PC-3 (cell line): ENCODE data around the gene NLGN3. TPM values are rescaled to one million over a fixed set of nuclear protein-coding genes. Genes with fewer than 3 reads are reported as not detected.

Experiments used
- ATAC-seq: fragments of 200-7000 bp; cut with Tn5 transposase; 2 replicates; pipeline ENCODE4 v1.9.1; 2020; ENCODE audit warnings: mild to moderate bottlenecking, moderate library complexity
- BruUV-seq: library from RNA; stranded (reverse); fragments of 400-500 nt; replicated peaks from 2 replicates; lab custom pipeline; 2021; lab: Mats Ljungman, UMichigan
- CTCF ChIA-PET: fragments of 300-600 bp; sonication (Branson Sonifier 250); formaldehyde crosslinking; loops from one replicate; lab custom pipeline; 2022; ENCODE audit warnings: antibody characterized with exemption; lab: Charles Lee
- POLR2A ChIA-PET: fragments of 300-600 bp; sonication (Branson Sonifier 250); formaldehyde crosslinking; loops from one replicate; lab custom pipeline; 2022; ENCODE audit warnings: antibody characterized with exemption; ENCODE audit not compliant: unreplicated experiment; lab: Charles Lee
- DNase-seq: peaks from one replicate; pipeline ENCODE4 v3.0.0-alpha.2; 2015
- H2AFZ ChIP-seq: fragments of 300-600 bp; sonication (generic); 2 replicates; pipeline ENCODE4 v1.6.0; 2016; ENCODE audit warnings: antibody characterized with exemption, low read length
- H3F3A ChIP-seq: fragments of 300-600 bp; sonication (generic); one replicate; pipeline ENCODE4 v1.6.0; 2017; ENCODE audit warnings: antibody characterized with exemption, low read length, control low read depth, mild to moderate bottlenecking; ENCODE audit not compliant: unreplicated experiment
- H3K27ac ChIP-seq: fragments of 300-600 bp; sonication (generic); 2 replicates; pipeline ENCODE4 v1.5.1; 2016; ENCODE audit warnings: mild to moderate bottlenecking, low read length
- H3K27me3 ChIP-seq: fragments of 300-600 bp; sonication (generic); 2 replicates; pipeline ENCODE4 v1.6.1; 2016; ENCODE audit warnings: low read length, mixed read lengths
- H3K36me3 ChIP-seq: fragments of 300-600 bp; sonication (generic); 2 replicates; pipeline ENCODE4 v1.6.1; 2016; ENCODE audit warnings: low read depth, mixed run types, low read length, mixed read lengths
- H3K4me1 ChIP-seq: fragments of 300-600 bp; sonication (generic); 2 replicates; pipeline ENCODE4 v1.5.1; 2016; ENCODE audit warnings: low read length; ENCODE audit not compliant: insufficient read depth
- H3K4me2 ChIP-seq: fragments of 300-600 bp; sonication (generic); 2 replicates; pipeline ENCODE4 v1.6.0; 2016; ENCODE audit warnings: low read length
- H3K4me3 ChIP-seq: fragments of 300-600 bp; sonication (generic); 2 replicates; pipeline ENCODE4 v1.5.1; 2016; ENCODE audit warnings: mild to moderate bottlenecking, low read length, mixed read lengths
- H3K79me2 ChIP-seq: fragments of 300-600 bp; sonication (generic); 2 replicates; pipeline ENCODE4 v1.6.1; 2017; ENCODE audit warnings: low read length, mixed read lengths
- H3K9ac ChIP-seq: fragments of 300-600 bp; sonication (generic); 2 replicates; pipeline ENCODE4 v1.6.0; 2016; ENCODE audit warnings: mild to moderate bottlenecking, low read length
- H3K9me2 ChIP-seq: fragments of 300-600 bp; sonication (generic); replicated peaks from 2 replicates; pipeline ENCODE4 v1.6.1; 2016; ENCODE audit warnings: mixed run types, low read length, mixed read lengths
- H3K9me3 ChIP-seq: fragments of 300-600 bp; sonication (generic); 2 replicates; pipeline ENCODE4 v1.6.1; 2016; ENCODE audit warnings: low read length, mixed read lengths
- H4K20me1 ChIP-seq: fragments of 300-600 bp; sonication (generic); 2 replicates; pipeline ENCODE4 v1.6.1; 2016; ENCODE audit warnings: low read length, mixed read lengths
- EZH2 ChIP-seq: fragments of 300-600 bp; sonication (generic); IDR thresholded peaks from one replicate; pipeline ENCODE4 v1.6.1; 2017; ENCODE audit warnings: antibody characterized with exemption, mild to moderate bottlenecking, low read length; ENCODE audit not compliant: unreplicated experiment
- EZH2phosphoT487 ChIP-seq: fragments of 300-600 bp; sonication (generic); IDR thresholded peaks from 2 replicates; pipeline ENCODE4 v1.6.1; 2018; ENCODE audit warnings: mild to moderate bottlenecking, antibody characterized with exemption, low read length, borderline replicate concordance
- intact Hi-C: fragments of 100-400 bp; cut with micrococcal nuclease; formaldehyde crosslinking; loops from 2 replicates; pipeline ENCODE4 v1.9.0; 2023
- total RNA-seq: library from RNA; depleted of rRNA; stranded (reverse); fragments of >200 nt; gene quantifications from 2 replicates; pipeline ENCODE4 v1.2.3, GENCODE V29; 2014
- TF ChIP-seq, protein P1 (sequence below): fragments of 300-600 bp; sonication (generic); conservative IDR thresholded peaks from 2 replicates; pipeline ENCODE4 v1.5.1; 2017; ENCODE audit warnings: antibody characterized with exemption, low read depth, mild to moderate bottlenecking, low read length

Gene NLGN3
- total RNA-seq, 1 experiment from 2014 or later, result 0.29 TPM

DNA sequence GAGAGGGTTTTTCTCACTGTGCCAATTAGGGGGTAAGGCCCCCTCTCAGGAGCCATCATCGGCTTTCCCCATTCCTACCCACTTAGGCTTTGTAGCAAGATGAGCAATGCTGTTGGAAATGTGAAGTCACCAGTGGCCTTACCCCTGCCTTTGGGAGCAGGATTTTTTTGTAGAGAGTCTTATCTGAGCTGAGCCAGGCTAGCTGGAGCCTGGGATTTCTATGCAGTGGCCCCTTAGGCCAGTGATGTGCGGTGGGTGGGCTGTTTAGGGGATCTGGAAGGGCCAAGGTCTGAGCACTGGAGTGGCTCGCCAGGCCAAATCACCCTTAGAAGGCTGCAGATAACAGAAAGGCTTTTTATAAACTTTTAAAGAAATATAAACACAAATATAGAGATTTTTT is 42.3 kb upstream of the NLGN3 start:
- no TSS peak for BruUV-seq
- CTCF ChIA-PET, result no interaction called here
- no peak for ATAC-seq

DNA sequence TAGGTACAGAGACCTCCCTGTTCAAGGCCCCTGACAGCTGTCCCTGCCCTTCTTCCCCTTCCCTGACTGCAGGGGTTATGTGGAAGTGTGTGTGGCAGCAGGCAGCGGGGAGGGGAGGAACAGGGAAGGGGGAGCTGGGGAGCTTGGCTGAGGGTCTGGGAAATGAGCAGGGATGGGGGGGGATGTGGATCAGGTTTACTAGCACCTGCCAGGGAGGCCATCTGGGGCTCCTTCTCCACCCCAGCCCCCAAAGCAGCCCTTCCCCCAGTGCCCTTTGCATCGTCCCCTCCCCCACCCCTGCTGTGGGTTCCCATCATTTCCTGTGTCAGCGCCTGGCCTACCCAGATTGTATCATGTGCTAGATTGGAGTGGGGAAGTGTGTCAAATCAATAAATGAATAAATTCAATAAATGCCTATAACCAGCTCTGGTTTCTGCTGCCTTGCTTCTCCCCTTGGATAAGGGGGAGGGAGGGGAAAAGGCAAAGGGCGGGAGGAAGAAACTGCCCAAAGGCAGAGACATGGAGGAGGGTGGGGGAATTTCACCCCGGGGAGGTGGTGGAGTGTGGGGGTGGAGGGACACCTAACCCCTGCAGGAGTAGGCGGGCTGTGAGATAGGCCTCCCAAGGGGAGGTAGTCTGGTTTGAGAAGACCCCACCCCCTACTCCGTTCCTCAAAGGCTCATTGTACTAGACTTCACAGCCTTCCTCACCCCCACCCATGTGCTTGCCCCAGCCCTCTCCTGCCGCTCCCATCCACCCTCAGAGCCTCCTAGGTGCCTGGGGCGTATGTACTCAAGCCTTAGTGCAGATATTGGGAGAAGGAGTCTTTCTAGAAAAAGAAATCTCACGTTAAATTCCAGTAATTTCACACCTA is 41.3 kb upstream of the NLGN3 start:
- CTCF ChIA-PET, result no interaction called here

More for the DNA sequence above, 42.3 kb upstream of the NLGN3 start:
- Histone ChIP-seq H3K9ac (no peak overlapping the region), H3K4me1 (no peaks in the 10 kb centered on the region), H3K4me3 (no peak overlapping the region), H3K4me2 (no peak overlapping the region), H2AFZ (no peak overlapping the region), H3K36me3 (no peaks in the 10 kb centered on the region), H3K9me3 (no peaks in the 10 kb centered on the region), H3F3A (no peaks in the 10 kb centered on the region), H3K79me2 (no peaks in the 10 kb centered on the region), H3K27me3 (no peaks in the 10 kb centered on the region), H3K9me2 (no peaks in the 10 kb centered on the region), H4K20me1 (no peaks in the 10 kb centered on the region), H3K27ac (no peak overlapping the region)
- no peak for DNase-seq
- intact Hi-C loops, result no loop called here
- POLR2A ChIA-PET, result no interaction called here
- no peak for TF ChIP-seq EZH2phosphoT487
- TF ChIP-seq, protein P1, sequence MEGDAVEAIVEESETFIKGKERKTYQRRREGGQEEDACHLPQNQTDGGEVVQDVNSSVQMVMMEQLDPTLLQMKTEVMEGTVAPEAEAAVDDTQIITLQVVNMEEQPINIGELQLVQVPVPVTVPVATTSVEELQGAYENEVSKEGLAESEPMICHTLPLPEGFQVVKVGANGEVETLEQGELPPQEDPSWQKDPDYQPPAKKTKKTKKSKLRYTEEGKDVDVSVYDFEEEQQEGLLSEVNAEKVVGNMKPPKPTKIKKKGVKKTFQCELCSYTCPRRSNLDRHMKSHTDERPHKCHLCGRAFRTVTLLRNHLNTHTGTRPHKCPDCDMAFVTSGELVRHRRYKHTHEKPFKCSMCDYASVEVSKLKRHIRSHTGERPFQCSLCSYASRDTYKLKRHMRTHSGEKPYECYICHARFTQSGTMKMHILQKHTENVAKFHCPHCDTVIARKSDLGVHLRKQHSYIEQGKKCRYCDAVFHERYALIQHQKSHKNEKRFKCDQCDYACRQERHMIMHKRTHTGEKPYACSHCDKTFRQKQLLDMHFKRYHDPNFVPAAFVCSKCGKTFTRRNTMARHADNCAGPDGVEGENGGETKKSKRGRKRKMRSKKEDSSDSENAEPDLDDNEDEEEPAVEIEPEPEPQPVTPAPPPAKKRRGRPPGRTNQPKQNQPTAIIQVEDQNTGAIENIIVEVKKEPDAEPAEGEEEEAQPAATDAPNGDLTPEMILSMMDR, result no peak
- no peak for TF ChIP-seq EZH2

More for the DNA sequence above, 41.3 kb upstream of the NLGN3 start:
- Histone ChIP-seq H3K4me3 (no peak overlapping the region), H3K9me2 (no peaks in the 10 kb centered on the region), H3F3A (no peaks in the 10 kb centered on the region), H3K4me2 (no peak overlapping the region), H3K27me3 (no peaks in the 10 kb centered on the region), H2AFZ (no peak overlapping the region), H3K36me3 (no peaks in the 10 kb centered on the region), H3K79me2 (no peaks in the 10 kb centered on the region), H3K9ac (no peak overlapping the region), H3K27ac (no peak overlapping the region), H3K4me1 (no peaks in the 10 kb centered on the region), H3K9me3 (no peaks in the 10 kb centered on the region), H4K20me1 (no peaks in the 10 kb centered on the region)
- TF ChIP-seq EZH2phosphoT487 (no peak), EZH2 (no peak)
- TF ChIP-seq, protein P1, result no peak
- POLR2A ChIA-PET, result no interaction called here
- BruUV-seq, result no TSS peak
- DNase-seq (no peak), ATAC-seq (no peak)
- intact Hi-C loops, result no loop called here
